ENCODE results near the gene ADAMTS13.
"Not testable (repeated sequence)": the region's sequence is repeated elsewhere in the genome, so short reads cannot be mapped to it uniquely, and the experiment has no call there.

ADAMTS13 gene

DNA sequence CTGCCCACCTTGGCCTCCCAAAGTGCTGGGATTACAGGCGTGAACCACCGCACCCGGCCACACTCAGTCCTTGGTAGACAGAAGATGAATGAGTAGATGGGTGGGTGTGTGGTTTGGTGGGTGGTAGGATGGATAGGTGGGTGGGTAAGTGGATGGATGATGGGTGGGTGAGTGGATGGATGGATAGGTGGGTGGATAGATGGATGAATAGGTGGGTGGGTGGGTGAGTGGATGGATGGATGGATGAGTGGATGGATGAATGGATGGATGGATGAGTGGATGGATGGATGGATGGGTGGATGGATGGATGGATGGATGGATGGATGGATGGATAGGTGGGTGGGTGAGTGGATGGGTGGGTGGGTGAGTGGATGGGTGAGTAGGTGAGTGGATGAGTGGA lies 29.9 kb upstream of the ADAMTS13 start:
- not testable (repeated sequence) for DNase-seq (ENCODE audit: low spot score)

DNA sequence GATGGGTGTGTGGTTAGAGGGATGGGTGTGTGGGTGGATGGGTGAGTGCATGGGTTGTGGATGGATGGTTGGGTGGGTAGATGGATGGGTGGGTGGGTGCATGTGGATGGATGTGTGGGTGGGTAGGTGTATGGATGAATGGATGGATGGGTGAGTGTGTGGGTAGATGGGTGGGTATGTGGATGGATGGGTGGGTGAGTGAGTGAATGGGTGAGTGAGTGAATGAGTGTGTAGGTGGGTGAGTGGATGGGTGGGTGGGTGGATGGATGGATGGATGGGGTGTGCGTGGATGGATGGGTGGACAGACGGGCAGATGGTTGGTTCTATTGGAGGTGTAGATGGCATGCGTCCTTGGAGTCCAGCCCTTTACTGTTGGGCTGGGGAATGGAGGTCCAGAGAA lies 28.8 kb upstream of the ADAMTS13 start:
- DNase-seq (ENCODE audit: low spot score), result no peak

DNA sequence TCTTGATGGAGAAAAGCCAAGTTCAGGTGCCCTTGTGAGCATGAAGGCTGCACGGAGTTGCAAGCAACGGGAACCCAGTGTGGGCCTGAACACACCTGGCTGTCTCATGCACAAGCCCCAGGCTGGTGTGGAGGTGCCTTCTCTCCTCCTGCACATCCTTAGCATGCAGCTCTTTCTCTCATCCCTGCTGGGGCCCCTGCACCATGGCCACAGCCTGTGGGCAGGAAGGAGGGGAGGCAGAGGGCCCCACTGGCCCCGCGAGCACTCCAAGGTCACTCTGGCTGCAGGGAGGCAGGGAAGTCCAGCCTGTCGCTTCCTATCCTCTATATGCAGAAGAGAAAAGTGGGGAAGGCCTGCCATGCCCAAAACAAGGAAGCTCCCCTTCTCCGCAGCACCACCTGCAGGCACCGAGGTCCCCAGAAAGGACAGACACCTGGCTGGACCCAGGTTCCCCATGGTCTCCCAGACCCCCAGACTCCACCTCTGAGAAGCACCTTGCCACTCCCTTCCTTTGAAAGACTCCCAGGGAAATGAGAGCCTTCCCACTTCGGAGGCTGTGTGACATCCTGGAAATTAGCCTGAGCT lies 27.4 kb upstream of the ADAMTS13 start:
- no peak for DNase-seq (ENCODE audit: low spot score)

DNA sequence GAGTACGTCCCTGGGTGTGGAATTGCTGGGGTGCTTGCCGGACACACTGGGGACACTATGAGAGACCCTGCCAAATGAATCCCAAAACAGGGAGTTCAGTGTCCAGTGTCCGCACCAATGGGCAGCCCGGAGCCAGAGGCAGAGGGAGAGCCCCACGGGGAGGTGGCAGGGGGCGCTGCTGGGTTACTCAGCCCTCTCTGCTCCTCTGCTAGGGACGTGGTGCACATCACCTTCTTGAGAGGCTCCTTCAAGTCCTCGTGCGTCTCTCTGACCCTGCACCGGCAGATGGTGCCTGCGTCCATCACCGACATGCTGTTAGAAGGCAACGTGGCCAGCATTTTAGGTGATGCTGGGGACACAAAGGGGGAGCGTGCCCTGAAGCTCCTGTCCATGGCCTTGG lies 25.2 kb upstream of the ADAMTS13 start:
- DNase-seq (ENCODE audit: low spot score), result no peak

DNA sequence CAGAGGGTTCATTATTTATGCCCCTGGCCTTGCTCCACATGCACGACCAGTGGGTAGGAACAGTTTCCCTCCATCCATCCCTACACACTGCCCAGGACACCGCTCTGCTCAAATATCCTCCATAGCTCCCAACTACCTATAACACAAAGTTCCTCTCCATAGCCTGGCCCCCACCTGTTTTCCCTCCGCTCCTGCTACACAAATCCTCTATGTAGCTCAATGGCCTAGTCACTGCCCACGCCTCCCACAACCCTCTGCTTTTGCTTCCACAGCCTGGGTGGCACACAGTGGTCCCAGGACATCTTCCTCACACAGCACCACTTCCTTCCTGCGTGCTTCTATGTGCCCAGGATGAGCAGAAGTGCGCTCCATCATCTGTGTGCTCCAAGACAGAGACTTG lies 24.8 kb upstream of the ADAMTS13 start:
- DNase-seq (ENCODE audit: low spot score), result no peak

DNA sequence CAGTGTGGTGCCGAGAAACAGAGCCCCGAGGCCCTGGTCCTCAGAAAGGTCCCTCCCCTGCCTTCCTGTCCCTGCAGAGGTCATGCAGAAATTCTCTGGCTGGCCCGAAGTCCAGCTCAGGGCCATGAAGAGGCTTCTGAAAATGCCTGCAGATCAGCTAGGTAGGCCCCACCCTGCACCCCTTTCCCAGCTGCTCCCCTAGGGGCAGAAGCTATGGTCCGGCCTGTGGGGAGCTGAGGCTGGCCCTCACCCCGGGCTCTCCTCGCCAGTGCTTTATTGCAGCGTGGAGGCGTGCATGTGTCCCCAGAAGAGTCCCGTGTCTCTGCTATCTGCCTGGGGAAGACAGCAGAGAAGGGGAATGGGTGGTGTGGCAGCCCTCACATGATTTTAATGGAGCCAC lies 24.3 kb upstream of the ADAMTS13 start:
- DNase-seq (ENCODE audit: low spot score), result no peak

DNA sequence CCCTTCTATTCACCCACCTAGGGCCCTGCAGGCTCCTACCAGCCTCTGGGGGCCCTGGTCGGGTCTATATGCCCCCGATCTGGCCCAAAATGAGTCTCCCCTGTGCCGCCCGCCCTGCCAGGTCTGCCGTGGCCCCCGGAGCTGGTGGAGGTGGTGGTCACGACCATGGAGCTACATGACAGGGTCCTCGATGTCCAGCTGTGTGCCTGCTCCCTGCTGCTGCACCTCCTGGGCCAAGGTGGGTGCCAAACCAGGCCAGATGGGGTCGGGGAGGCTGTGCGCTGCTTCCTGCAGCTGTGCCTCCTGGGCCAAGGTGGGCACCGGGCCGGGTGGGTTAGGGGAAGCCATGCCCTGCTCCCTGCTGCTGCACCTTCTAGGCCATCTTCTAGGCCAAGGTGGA lies 21.9 kb upstream of the ADAMTS13 start:
- DNase-seq (ENCODE audit: low spot score), result no peak

DNA sequence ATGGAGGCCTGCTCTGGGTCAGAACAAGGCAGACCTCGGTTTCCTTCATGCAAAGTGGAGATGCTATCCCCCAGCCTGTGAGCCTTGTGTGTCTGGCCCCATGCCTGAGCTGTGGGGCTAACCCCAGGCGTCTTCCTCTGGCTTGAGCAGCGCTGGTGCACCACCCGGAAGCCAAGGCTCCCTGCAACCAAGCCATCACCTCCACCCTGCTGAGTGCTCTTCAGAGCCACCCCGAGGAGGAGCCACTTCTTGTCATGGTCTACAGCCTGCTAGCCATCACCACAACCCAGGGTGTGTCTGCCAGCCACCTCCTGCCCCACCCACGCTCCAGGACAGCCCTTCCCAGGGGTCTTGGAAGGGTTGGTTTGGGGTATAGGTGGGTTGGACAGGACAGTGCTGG lies 20.6 kb upstream of the ADAMTS13 start:
- DNase-seq (ENCODE audit: low spot score), result no peak

DNA sequence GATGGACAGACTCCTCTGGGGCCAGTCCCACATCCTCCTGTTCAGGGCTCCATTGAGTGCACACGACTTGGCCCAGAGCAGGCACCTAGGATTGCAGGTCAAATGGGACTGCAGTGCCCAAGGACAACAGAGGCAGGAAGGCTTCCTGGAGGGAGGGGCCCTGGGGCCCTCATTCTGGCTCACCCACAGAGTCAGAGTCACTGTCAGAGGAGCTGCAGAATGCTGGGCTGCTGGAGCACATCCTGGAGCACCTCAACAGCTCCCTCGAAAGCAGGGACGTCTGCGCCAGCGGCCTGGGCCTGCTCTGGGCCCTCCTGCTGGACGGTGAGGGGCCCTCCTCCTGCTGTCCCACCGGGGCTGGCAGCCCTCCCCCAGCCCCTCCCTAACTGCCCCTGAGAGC lies 19.5 kb upstream of the ADAMTS13 start:
- no peak for DNase-seq (ENCODE audit: low spot score)

DNA sequence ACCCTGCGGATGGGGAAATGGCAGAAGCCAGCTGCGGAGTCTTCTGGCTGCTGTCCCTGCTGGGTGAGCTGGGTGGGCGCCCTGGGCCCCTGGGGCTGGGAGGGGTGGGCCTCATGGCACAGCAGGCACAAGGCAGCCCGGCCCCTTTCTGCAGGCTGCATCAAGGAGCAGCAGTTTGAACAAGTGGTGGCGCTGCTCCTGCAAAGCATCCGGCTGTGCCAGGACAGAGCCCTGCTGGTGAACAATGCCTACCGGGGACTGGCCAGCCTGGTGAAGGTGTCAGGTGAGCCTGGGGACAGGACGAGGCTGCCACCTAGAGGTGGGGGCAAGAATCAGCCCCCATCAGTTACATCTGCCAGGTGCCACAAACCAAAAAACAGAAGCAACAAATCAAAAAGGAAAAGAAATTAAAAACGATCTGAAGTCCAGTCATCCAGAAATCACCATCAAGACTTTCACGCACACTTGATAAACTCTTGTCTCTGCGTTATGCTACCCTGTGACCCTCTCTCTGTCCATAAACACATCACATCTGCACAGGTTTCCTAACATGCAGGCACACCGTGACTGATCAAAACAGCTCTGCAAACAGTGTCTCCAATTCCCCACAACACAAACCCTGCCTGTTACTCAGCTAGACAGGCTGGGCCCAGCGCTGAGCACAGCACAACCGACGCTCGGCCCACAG lies 18.3 kb upstream of the ADAMTS13 start:
- no peak for DNase-seq (ENCODE audit: low spot score)

DNA sequence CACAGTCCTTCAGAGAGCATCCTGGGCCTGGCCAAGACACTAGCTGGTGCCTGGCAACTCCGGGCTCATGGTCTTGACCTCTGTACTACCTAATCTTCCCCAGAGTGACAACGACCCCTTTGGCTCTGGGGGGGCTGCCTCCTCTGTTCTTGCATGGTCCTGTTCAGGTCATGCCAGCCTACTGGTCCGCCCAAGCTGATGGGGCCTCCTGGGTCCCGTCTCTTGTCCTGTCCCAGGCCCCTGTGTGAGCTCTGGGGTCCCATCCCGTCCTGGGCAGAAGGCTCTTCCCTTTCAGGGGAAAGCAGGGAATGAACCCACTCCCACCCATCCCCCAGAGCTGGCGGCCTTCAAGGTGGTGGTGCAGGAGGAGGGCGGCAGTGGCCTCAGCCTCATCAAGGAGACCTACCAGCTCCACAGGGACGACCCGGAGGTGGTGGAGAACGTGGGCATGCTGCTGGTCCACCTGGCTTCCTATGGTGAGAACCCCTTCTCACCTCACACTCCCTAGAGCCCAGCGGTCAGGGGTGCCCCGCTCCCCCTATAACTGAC lies 17.6 kb upstream of the ADAMTS13 start:
- DNase-seq (ENCODE audit: low spot score), result no peak

DNA sequence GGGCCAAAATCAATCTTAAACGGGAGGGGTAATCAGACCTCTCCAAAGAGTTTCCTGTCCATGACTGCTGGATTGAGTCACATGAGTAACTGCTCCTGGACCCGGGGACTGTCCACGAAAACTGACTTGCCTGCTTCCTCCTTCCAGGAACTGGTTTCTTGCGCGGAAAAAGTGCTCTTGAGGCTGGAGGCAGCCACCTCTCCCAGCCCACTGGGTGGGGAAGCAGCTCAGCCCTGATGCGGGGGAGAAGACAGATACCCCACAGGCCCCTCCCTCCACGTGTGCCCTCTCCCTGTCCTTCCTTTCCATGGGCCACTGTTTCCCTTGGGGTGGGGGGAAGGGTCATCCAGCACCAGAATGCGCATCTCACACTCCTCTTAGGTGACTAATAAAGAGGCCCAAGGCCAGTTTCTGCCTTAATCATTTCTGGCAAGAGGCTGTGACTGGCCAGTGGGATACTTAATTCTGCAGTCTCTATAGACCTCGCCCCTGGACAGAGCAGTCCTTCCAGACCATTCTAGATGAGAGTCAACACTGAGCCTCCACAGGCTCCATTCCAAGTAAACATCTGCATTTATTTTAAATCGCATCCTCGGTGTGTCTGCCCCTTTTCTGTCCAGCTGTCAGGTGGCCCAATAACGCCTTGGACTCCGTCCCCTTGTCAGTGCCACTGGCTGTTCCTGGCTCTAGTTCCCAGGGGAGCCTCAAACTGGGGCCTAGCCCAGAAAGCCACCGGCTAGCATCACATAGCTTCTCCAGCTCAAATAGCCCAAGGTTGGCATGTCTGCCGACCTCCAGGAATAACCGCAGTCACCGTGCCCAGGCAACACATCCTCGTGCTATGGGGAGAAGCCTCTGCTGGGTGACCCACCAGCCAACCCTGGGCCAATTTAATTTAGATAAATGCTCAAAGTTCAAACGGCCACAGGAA lies 16.4 kb upstream of the ADAMTS13 start:
- DNase-seq (ENCODE audit: low spot score), result no peak

DNA sequence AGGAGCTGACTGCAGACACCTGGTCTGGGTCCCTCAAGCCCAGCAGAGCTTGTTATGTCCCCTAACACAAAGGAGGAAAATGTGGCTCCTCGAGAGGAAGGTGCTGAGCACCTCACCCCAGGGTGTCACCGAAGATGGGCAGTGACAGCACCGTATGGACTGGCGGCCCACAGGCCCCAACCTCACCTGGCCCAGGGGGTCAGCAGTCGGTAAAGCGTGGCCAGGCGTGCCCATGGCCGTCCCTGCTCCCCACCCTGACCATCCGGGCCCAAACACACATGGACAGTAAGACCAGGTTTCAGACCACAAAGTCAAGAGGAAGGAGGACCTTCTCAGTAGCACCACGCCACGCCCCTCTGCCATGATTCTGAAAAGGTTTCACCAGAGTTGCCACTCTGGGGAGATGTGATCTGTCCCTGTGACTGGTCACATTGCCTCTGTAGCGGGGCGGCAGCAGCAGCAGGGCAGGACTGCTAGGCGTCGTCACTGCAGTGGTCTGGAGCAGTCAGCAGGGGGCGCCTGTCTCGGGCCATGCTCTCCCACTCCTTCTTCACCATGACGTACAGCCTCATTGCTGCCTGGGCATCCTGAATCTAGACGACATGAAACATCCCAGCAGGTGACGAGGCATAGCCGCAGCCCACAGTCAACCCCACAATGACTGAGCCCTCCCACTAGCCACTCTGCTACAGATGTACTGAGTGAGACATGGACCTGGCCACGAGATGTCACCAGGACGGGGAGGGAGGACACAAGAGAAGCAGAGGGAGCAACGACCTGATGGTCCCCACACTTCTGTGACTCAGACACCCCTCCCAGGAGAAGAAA lies 15.5 kb upstream of the ADAMTS13 start:
- peak; percentile 82 for DNase-seq (ENCODE audit: low spot score)

DNA sequence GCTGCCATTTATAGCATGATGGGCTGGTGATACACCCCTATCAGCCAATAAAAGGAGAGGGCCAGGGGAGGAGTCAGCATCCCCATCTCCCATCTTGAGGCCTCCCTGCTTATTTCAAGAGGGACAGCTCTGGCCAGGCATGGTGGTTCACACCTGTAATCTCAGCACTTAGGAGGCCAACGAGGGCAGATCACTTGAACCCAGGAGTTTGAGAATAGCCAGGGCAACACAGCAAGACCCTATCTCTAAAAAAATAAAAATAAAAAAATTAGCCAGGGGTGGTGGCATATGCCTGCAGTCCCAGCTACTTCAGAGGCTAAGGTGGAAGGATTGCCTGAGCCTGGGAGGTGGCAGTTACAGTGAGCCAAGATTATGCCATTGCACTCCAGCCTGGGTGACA lies 14.1 kb upstream of the ADAMTS13 start:
- no peak for DNase-seq (ENCODE audit: low spot score)

DNA sequence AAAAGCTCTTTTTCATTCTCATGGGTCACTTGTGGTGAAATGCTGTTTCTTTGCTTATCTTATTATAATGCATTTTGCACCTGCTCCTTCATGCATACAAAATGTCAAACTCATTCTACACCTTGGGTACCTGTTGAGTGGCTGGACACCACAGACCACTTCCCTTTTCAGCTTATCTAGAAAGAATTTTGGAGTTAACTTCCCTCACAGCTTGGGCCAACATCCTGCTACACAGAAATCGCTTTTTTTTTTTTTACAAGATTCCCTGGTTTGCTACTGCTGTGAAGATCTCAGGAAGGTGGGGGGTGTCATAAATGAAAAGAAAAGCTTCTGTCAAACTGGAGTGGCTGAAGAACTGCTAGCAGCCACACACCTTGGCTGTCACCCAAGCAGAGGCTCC lies 7.0 kb upstream of the ADAMTS13 start:
- no peak for DNase-seq (ENCODE audit: low spot score)

DNA sequence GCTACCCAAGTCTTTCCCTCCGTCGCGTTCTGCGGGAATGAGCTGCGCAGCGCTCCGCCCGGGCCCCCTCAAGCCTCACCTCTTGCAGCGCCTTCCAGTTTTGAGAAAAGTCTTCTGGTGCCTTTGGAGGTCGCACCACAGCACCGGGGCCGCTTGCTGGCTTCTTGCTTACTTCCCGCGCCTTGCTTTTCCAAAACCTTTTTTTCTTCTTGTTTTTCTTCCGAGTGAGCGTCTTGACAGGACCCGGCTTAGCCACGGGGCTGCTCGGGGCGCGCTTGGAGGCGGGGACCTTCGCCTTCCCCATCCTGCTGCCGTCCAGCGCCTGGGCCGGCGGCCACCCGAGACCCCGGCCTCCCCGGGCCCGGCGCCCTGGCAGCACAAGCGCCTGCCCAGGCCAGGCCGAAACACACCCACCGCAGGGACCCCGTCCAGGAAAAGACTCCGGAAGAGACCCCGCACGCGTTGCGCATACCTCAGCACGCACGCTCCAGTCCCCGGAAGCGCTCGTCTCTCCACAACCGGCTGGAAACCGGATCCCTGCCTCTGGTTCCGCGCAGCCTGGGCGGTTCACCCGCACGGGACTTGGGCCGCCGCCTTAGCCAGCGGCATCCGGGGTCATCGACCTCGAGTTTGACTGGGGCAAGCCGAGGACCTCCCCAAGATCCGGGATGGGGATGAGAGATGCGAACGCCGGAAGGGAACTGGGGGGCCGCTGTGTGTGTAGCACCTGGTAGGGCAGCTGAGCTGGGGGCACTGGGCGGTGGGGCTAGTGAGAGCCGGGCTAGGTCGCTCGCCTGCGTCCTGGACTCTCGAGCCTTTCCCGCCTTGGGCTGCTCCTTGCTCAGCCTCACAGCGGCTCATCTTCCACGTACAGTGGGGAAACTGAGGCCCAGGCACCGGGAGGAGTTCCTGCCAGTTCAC lies 4.4 kb upstream of the ADAMTS13 start, which contains the start of gene REXO4:
Gene REXO4, minus strand, starts transcription at position 470 of the 921 bp plus-strand sequence. Its CDS starts 166 bp downstream, at position 304.
- DNase-seq (ENCODE audit: low spot score), result peak; percentile 92

DNA sequence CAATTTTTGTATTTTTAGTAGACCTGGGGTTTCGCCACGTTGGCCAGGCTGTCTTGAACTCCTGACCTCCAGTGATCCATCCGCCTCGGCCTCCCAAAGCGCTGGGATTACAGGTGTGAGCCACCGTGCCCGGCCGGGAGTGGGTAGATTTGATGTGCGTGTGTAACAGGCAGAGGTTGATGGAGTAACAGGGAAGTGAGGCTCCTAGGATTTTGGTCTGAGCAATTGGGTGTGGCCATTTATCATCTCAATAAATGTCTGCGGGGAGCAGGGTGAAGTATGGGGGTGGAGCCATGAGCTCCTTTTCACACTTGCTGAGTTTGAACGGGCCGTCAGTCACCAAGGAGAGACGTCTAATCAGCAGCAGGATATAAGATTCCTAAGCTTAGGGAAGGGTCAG lies 3.2 kb upstream of the ADAMTS13 start:
- no peak for DNase-seq (ENCODE audit: low spot score)

DNA sequence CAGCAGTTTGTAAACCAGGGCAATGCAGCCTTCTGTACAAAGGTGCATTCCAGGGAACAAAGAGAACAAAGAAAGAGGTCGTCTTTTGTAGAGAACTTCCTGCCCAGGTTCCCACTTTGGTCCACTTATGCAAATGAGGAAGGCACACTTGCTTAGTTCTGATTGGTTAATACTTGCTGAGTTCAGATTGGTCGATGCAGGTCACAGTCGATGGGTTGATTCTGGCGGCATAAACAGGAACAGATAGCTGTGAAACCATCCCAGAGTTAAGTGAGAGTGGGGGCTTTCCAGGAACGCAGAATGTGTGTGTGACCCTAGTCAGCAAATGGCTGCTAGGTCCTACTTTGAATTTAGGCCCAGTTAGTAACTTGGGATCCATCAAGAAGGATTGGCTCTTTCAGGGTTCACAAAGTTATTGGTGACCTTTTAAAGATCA lies 1.8 kb upstream of the ADAMTS13 start:
- no peak for DNase-seq (ENCODE audit: low spot score)

DNA sequence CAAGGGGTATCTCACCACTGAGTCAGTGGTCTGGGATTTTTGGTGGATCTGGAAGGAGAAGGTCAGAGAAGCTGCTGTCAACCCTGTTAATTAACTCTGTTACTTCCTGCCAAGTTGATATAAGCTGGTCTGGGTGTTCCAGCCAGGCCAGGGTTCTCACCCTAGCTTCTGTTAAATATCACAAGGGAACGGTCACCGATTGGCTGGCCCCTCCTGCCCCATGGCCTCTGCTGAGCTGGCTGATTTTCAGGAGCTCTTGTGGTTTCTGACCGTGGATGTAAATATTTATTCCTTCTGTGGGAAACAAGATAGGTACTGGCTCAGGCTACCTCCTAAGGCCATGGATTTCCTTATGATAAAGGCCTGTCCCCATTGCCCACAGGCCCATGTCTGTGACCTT lies 1.0 kb downstream of the ADAMTS13 start:
- no peak for DNase-seq (ENCODE audit: low spot score)

DNA sequence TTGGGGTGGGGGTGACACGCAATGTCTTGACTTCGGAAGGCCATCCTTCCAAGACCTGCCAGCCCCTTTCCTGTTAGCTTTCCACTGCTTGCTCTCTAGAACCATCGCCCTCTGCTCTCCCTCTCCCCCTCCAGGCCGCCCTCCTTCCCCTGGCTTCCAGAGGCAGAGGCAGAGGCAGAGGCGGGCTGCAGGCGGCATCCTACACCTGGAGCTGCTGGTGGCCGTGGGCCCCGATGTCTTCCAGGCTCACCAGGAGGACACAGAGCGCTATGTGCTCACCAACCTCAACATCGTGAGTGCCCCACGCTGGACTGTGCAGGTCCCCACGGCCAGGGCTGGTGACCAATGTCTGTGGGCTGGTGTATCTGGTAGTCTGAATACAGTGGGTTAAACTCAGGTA lies 2.0 kb downstream of the ADAMTS13 start:
- no peak for DNase-seq (ENCODE audit: low spot score)

All from left forelimb (tissue), 1 donor.